Measurements from ENCODE around the gene ZIC4.

ZIC4 gene

GRCh38 chr3:147406028-147406931 is at the start of gene ZIC4:
Gene ZIC4 (minus strand): TSS chr3:147406543. CDS start chr3:147402797, 3,746 bp downstream.
- DNase-seq (ENCODE audit: low read depth in 3 of 3) = no peak

GRCh38 chr3:147449669-147450068 is 43.3 kb upstream of the ZIC4 start:
- no peak for DNase-seq (ENCODE audit: low read depth in 3 of 3)

GRCh38 chr3:147447224-147447623 is 40.9 kb upstream of the ZIC4 start:
- DNase-seq (ENCODE audit: low read depth in 3 of 3) = no peak

- no peak for DNase-seq (ENCODE audit: low read depth in 3 of 3)
These were observed 25.4 kb upstream of the ZIC4 start for GRCh38 chr3:147431751-147432150.

GRCh38 chr3:147428754-147429153 is 22.4 kb upstream of the ZIC4 start:
- no peak for DNase-seq (ENCODE audit: low read depth in 3 of 3)

- no peak for DNase-seq (ENCODE audit: low read depth in 3 of 3)
These were observed 22.0 kb upstream of the ZIC4 start for GRCh38 chr3:147428326-147428725.

- DNase-seq (ENCODE audit: low read depth in 3 of 3) = no peak
These were observed 21.4 kb upstream of the ZIC4 start for GRCh38 chr3:147427746-147428145.

- DNase-seq (ENCODE audit: low read depth in 3 of 3) = no peak
These were observed 20.6 kb upstream of the ZIC4 start for GRCh38 chr3:147426931-147427330.

GRCh38 chr3:147425388-147425850 is 19.1 kb upstream of the ZIC4 start:
- no peak for DNase-seq (ENCODE audit: low read depth in 3 of 3)

- DNase-seq (ENCODE audit: low read depth in 3 of 3) = no peak
These were observed 18.4 kb upstream of the ZIC4 start for GRCh38 chr3:147424581-147425387.

GRCh38 chr3:147423798-147424580 is 17.6 kb upstream of the ZIC4 start:
- no peak for DNase-seq (ENCODE audit: low read depth in 3 of 3)

GRCh38 chr3:147423537-147423797 is 17.1 kb upstream of the ZIC4 start:
- DNase-seq (ENCODE audit: low read depth in 3 of 3) = no peak

- DNase-seq (ENCODE audit: low read depth in 3 of 3) = no peak
These were observed 16.5 kb upstream of the ZIC4 start for GRCh38 chr3:147422601-147423536.

- no peak for DNase-seq (ENCODE audit: low read depth in 3 of 3)
These were observed 15.9 kb upstream of the ZIC4 start for GRCh38 chr3:147422196-147422595.

- DNase-seq (ENCODE audit: low read depth in 3 of 3) = no peak
These were observed 15.0 kb upstream of the ZIC4 start for GRCh38 chr3:147421184-147421912.

GRCh38 chr3:147420353-147421183 is 14.2 kb upstream of the ZIC4 start:
- DNase-seq (ENCODE audit: low read depth in 3 of 3) = no peak

- DNase-seq (ENCODE audit: low read depth in 3 of 3) = no peak
These were observed 13.5 kb upstream of the ZIC4 start for GRCh38 chr3:147419781-147420224.

GRCh38 chr3:147418808-147419701 is 12.7 kb upstream of the ZIC4 start:
- no peak for DNase-seq (ENCODE audit: low read depth in 3 of 3)

Measured in stimulated activated CD4-positive, alpha-beta T cell treated with anti-CD3 and anti-CD28 coated beads, TNF-alpha, amount 100 ng/mL, for 4 hours (primary cell).